DMS53 treated with DMSO at 0.1 percent for 48 hours (cell line): ENCODE data around the gene MOXD1.

ENCODE experiments used
- DNase-seq: peaks from one replicate; lab custom pipeline; 2025; ENCODE audit not compliant: unreplicated experiment; lab: John Stamatoyannopoulos, UW

Gene MOXD1

DNA sequence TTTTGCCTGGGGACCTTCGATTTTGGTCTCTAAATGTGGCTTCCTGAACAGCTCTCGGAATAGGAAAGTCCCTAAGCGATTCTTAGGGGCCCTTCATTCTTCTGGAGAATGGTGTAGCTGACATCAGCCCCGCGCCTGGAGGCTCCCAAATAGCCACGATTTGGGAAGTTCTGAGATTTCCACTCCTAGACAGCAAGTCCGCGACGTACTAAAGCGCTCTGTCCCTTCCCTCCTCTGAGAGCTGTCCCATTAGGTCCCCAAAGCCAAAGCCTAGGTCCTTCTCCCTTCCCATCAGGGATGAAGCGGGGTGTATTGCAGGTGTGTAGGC lies 756 bp downstream of the MOXD1 start:
- no peak for DNase-seq

DNA sequence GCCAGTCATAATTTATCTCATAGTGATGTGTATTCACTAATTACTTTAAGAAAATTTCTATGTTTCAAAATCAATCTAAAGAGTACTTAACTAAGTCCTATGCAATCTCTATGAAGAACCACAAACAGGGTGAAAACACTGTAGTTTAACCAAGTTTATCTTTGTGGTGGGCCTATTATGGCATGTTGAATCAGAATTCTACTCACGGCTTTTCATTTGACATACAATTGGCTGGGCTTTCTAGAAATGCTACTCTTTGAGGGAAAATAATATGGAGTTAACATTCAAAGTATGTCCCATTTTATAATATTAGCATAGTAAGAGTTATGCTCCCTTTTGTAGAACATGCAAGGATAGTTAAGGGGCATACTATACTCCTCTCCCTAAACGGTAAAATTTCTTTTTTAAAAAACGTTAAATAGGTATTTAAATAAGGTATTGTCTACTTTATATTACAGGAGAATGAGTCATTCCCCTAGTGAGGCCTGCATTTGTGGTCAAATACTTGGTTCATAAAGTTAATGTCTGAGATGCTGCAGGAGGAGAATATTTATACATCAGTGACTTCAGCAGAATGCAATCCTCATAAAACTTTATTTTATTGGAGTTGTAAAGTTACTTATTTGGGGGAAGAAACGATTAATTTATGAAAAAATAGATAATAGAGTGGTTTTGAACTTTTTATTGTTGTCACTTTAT lies 1.8 kb downstream of the MOXD1 start:
- DNase-seq = no peak

DNA sequence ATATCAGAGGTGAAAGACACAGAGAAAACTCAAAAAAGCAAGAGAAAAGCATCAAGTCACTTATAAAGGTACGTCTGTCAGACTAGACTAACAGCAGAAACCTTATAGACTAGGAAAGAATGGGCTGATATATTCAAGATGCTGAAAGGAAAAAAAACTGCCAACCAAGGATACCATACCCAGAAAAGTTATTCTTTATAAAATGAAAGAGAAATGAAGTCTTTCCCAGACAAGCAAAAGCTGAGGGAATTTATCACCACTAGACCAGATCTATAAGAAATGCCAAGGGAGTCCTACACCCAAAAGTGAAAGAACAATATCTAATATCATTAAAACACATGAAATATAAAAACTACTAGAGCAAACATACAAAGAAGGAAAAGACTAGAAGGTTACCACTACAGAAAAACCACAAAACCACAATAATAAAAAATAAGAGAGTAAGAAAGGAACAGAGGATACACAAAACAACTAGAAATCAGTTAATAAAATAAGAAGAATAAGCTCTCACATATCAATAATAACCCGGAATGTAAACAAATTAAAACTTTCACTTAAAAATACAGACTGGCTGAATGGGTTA lies 6.2 kb downstream of the MOXD1 start:
- no peak for DNase-seq

DNA sequence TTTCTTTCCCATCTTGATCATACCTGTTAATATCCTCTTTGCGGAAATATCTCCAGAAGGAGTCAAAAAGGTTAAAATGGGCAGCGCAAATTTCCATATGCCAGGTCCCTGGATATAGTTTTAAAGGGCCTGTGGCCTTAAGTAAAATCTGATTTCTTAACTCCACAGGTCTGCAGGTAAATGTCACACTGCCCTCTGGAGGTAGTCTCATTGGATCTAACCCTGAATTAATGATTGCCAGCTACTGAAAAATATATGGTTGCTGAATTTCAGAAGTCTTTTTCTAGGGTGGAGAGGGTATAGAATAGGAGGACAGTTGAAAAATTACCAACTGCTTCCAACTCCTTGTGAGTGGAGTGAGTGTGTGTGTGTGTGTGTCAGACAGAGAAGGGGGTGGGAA lies 8.5 kb downstream of the MOXD1 start:
- peak; percentile 11 for DNase-seq

DNA sequence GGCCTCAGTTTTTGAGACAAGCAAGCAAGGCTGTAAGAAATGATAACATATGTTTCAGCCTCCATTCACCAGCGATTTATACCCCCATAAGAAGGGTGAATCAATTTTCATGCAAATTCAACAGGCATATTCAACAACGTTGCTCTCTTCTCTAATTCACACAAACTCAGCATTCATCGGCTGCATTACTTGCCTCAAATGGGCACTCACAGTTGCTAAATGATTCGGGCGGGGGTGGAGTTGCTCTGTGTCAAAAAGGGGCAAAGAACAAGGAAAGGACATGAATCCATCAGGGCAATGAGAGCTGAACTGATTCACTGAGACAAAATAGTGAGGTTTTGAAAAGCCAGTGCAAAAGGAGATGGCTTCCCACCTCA lies 9.0 kb downstream of the MOXD1 start:
- no peak for DNase-seq

DNA sequence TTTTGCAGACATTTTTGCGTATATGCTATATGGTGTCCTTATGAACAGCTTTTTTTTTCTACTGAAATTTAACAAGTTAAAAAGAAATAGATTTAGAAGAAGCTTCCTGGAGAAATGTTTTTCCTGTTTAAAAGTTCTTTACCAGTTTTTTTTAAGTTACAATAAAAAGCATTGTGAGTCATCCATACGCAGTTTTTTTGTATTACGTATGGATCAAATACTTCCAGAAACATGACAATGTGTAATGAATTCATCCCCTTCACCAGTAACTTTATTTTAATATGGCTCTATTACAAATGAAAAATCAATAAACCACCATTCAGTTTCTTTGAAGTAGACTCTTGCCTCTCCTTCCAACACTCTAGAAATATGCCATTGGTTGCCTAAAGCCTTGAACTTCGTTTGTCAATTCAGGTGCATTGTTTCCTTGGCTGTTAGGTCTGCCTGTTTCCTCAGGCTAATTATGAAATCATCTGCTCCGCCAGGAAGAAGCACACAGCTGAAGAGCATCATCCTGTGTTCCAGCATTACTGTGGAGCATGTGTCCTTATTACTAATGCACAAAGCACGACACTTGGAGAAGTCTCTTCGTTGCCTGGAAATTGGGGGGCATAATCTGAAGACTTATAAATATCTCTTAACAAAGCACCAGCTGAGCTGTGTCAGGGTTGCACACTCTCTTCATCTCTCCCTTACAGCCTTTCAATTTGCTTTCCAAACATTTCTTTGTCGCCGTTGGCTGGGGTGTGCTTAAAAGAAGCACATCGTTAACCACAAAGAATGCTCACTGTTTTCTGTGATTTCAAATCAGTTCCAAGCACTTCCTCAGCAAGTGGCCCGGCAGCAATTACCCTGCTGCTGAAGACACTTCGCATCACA lies 9.6 kb downstream of the MOXD1 start:
- no peak for DNase-seq

DNA sequence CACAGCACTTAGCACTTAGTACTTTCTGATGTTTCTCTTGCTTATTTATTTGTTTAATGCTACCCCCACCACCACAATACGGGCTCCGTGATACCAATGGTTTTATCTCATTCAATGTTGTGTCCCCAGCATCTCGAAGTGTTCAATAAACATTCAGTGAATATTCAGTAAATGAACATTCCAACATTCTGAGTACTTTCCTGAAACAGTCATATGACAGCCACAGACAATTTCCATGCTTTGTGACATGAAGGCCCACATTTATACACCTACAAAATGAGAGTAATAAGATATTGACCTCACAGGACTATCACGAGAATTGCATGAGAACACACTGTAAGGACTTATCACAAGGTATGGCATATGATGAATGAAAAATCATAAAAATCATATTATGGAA lies 10.8 kb downstream of the MOXD1 start:
- no peak for DNase-seq

DNA sequence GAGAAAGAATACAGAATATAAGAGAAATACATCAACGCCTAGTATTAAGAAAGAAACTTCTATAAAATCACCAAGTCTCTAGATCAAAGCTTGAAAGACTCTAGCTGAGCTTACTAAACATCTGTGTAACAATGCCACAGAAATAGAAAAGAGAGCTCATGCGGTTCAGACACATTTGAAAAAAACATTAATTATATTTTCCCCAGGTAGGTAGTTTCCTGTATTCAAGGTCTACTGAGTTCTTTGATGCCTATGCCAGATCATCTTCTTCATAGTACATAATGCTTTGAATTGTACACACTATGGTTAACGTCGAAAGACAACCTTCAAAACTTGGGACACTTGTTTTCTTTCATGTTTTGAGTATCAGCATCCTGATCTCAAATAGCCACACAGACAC lies 11.3 kb downstream of the MOXD1 start:
- DNase-seq = no peak

DNA sequence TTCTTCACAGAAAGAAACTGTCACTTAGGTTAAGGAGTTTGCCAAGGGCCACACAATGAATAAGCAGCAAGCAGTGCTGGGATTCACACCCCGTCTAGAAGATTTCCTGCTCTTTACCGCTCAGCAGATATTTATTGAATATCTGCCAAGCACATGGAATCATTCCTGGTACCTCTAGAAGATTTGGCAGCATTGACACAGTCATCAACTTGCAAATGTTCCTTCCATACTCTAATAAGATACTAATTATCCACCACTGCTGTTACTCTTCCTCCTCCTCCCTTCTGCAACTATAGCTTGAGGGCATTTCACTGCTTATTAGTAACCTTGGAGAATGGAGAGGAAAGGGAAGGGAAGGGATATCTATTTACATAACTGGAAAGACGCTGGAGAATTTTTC lies 13.0 kb downstream of the MOXD1 start:
- no peak for DNase-seq

DNA sequence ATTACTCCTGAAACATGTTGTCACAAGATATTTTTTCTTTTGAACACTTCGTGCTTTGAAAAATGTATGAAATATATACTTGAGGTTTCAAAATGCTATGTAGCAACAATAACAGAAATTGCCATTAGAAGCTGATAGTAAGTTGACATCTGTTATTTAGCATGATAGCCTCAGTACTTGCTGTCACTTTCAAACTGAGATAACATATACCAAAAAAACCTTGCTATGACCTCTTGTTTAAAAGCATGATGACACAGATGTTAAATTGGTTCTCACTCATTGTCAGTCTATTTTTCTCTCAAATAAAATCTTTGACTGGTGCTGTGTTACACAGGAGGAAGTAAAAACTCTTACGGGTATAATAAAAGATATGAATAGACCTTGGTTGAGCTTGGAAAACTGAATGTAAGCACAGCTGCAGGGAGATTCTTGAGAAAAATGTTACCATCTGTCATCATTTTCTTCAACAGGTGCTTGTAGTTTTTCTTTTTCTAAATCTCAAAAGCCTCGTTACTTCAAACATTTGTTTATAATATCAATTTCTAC lies 18.6 kb downstream of the MOXD1 start:
- no peak for DNase-seq

DNA sequence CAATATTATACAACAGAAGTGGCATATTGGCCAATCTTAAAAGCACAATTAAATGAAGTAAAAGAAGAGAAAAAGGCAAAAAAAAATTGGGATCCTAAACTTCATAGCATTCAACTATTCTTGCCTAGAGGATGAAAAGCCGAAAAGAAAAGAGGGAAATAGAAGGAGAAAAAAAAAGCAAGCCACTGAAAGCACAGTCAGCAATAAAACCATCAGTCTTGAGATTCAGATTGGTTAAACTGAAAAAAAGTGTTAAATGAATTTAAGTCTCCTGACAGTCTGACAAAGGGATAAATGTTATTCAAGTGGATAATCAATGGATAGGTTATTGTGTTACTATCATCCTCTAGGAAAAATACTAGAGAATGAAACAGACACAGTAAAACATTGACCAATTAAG lies 19.9 kb downstream of the MOXD1 start:
- DNase-seq = no peak

DNA sequence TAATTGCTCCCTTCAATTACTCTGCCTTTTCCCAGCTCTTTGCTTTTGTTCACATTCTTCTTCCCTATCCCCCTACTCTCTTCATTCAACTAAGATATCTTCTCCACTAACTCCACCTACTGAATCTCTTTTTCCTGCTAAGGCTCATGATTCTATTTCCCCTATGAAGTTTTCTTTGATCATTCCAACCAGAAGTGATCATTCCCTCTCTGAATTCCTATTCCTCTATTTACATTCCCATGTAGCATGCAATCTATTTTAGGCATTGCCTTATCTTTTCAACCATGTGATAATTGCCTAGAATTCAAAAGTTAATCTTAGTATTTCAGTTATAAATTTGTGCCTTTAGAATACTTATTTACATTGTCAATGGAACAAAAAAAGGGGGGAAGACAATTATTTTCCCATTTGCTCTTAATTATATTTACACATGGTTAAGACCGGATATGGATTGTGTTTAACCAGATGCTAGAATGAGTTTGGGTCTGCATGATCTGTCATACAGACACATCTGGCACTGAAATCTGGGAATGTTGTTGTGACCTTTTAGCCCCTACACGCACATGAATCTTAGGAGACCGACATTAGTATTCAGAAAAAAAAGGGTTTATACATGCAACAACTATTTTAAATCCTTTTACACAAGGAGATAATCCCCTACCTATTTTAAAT lies 20.8 kb downstream of the MOXD1 start:
- no peak for DNase-seq

DNA sequence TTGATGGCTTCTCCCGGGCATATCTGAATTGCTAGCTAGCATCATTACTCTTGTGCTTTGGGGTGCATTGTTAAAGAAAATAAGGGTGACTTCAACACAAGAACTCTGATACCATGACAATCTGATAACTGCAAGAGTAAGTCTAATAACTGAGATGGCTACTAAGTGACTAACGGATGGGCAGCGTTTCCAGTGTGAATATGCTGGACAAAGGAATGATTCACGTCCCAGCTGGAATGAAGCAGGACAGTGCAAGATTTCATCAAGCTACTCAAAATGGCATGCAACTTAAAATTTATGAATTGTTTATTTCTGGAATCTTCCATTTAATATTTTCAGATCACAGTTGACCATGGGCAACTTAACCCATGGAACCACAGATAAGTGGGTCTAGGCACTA lies 31.7 kb downstream of the MOXD1 start:
- no peak for DNase-seq

DNA sequence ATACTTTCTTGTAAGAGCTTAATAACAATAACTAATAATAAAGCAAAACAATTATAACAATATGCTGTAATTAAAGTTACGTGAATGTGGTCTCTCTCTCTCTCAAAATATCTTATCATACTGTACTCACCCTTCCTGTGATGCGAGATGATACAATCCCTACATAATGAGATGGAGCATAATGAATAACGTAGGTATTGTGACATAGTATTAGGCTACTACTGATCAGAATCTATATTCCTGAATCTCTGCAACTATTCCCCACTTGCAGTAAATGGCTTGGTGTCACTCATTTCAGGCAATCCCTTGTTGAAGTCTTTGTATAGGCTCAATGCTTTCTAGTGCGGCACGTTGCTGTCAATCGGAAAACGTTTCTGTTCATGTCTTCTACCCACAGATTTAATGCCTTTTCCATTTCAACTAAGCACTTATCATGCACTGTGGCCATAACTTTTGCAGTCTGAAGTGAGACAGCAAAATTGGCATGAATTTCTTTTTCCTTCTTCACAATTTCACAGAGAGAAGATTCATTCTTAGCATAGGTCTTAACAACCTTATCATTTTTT lies 32.3 kb downstream of the MOXD1 start:
- no peak for DNase-seq

DNA sequence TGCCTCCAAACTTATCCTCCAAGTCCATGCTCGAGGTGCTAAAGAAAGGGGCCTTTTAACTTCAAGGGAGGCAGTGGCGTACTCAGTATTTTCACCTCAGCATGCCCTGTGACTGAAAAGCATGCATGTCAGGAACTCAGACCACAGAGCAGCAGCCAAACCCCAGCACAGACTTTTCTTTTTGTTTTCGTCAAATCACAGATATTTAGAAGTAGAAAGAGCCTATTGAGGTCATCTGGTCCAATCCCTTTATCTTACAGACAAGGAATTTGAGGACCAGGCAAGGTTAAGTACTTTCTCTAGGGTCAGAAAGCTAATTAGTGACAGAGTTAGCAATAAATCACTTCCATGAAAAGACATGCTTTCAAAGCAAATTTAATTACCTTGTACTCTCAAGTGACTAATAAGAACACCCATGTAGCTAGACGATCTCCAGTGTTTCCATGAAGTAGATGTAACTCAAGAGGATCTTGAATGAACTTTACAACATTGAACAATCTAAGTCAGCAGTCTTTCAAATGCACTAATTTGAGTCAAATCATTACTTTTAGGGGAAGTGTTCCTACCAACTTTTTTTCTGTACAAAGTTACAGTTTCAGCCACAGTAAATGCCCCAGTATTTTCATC lies 35.9 kb downstream of the MOXD1 start:
- no peak for DNase-seq

DNA sequence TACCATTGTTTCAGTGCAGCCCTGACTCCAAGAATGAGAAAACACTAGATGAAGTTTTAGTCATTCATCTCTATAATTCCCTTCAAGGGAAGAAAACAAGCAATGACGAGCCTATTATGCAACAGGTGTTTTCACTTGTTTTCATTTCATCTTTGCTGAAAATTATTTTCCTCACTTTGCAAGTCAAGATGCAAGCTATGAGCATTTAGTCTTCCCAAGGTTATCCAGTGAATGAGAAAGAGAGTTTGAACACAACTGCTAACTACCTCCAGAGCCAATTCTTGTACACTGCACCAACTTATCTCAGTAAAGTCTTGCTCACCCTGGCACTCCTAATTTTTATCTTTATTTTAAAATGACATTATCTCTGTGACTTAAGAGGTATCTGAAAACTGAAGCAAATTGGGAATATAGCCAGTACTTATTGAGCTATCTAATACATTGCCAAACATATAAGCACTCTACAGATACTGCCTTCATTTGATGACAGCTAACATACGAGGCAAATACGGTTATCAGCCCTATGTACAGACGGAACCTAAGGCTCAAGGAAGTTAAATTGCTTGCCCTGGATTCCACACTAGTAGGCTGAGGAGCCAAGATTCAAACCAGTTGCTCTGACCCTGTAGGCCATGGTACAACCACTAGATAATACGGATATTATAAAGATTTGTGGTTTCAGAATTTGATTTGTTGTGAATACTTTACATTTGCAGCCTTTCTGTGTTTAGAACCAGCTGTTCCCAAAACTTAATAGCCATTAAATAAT lies 36.8 kb downstream of the MOXD1 start:
- no peak for DNase-seq

DNA sequence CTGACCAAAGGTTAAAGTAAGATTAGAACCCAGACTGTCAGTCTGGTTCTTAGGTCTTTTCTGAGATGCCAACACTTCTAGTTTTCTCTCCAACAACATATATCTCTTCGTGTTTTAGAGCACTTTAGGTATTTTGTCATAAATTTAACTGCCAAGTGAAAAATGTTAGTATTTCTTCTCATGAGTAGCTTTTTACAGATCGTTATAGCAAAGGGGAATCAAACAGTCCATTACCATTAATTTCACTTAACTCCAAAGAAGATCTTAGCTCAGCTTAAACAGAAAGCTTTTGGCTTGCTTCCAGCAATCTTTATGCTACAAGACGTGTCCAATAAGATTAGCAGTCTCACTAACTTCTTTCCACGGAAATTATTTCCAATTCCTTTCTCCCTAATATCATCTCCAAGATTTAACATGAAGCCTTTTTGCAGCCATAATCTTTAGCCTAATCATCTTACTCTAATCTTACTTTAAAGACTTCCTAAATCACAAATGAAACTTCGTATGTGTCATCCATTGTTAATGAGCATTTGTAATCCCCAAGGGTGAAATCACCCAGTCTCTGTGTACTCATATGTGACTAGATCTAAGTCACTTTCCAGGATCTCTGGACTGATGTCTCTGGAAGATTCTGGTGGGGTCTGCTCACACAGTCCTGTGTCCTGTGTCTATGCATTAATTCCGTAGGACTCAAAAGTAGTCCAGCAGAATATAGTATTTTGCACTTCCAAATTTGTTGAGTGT lies 38.7 kb downstream of the MOXD1 start:
- DNase-seq = no peak

DNA sequence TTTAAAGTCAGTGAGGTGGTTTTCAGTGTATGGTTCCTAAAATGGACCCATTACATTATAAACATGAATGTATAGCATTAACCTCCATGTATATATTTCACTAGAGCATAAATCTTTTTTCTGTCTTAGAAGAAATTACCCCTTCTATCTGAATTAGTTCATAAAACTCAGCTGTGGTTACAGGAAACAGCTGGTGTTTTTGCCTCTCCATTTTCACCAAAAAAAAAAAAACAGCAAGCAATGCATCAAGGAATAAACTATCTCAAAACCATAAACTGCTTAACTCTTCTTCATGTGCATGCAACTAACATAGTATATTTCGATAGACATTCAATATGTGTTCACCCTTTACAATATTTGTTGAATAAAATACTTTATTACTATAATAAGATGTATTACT lies 40.2 kb downstream of the MOXD1 start:
- DNase-seq = no peak

DNA sequence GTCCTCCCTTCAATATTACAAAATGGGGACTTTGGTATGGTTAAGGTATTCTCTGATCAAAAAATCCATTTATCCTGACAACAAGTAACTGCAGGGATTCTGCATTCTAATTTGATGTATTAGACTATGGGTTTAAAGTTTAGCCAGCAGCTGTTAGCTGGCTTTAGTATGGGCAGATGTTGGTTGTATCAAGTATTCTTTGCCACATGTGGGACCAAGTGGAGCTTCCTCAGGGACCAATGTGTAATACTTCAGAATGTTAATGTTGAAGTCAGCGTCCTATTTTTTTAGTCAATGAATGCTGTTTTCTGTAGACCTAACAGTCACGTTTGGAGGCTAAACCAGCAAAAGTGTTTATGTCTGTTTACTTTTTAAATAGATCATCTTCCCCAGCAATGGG lies 41.4 kb downstream of the MOXD1 start:
- no peak for DNase-seq
